PFSK-1 (cell line): ENCODE results near the gene DRAM1.

ENCODE experiments used
- FOXP2 ChIP-seq: optimal IDR thresholded peaks from 2 replicates; pipeline ENCODE3; 2011; ENCODE audit warnings: borderline replicate concordance, control low read depth, inconsistent platforms; ENCODE audit not compliant: insufficient read depth; ENCODE audit errors: extremely low read length, extremely low read depth
- POLR2AphosphoS5 ChIP-seq: IDR thresholded peaks from 2 replicates; pipeline ENCODE4 v1.6.1; 2012; ENCODE audit warnings: low read depth, mild to moderate bottlenecking, control low read depth, low read length, moderate library complexity

- TF ChIP-seq POLR2AphosphoS5 (no peak), FOXP2 (peak; percentile 27)
Measured at GRCh38 chr12:101830367-101831325, 46.7 kb upstream of the DRAM1 start, which contains the start of gene GNPTAB.
